HepG2 (cell line): ENCODE results near the gene PKLR. TPM values are rescaled to one million over a fixed set of nuclear protein-coding genes. Genes with fewer than 3 reads are reported as not detected.

ENCODE experiments used
- BRCA1 ChIP-seq: sonication (generic); formaldehyde crosslinking; IDR thresholded peaks from 2 replicates; pipeline ENCODE4 v1.4.0; 2020; ENCODE audit warnings: missing genetic modification reagents
- ELF3 ChIP-seq: IDR thresholded peaks from 2 replicates; pipeline ENCODE4 v1.6.1; 2016; ENCODE audit warnings: missing genetic modification reagents, missing compliant biosample characterization
- KDM5A ChIP-seq: fragments of 200-600 bp; sonication (generic); IDR thresholded peaks from 2 replicates; pipeline ENCODE4 v1.7.0; 2018; ENCODE audit warnings: antibody characterized with exemption, mild to moderate bottlenecking, low read length, borderline replicate concordance
- KLF16 ChIP-seq, 2 experiments: sonication (generic) in 1 of 2; formaldehyde crosslinking in 1 of 2; IDR thresholded peaks; 2 replicates each; pipeline versions ENCODE4 v1.6.1 to v1.8.0; 2016 to 2023; ENCODE audit warnings: missing genetic modification reagents in 2 of 2, missing compliant biosample characterization in 1 of 2
- MIXL1 ChIP-seq: IDR thresholded peaks from 2 replicates; pipeline ENCODE4 v1.6.1; 2016
- NFE2 ChIP-seq: sonication (generic); formaldehyde crosslinking; IDR thresholded peaks from 2 replicates; pipeline ENCODE4 v1.4.0; 2020; ENCODE audit warnings: missing genetic modification reagents
- NR2F1 ChIP-seq, 2 experiments: fragments of 450-650 bp in 1 of 2; formaldehyde crosslinking in 1 of 2; IDR thresholded peaks; 2 replicates each; pipeline versions ENCODE4 v1.5.0 to v1.6.1; 2016 to 2020; ENCODE audit warnings: mild to moderate bottlenecking in 1 of 2, missing compliant biosample characterization in 1 of 2, missing genetic modification reagents in 1 of 2, moderate library complexity in 1 of 2
- NR2F2 ChIP-seq: IDR thresholded peaks from 2 replicates; pipeline ENCODE4 v1.6.1; 2012; ENCODE audit warnings: low read depth, inconsistent platforms, borderline replicate concordance
- SAP130 ChIP-seq: IDR thresholded peaks from 2 replicates; pipeline ENCODE4 v1.6.1; 2016; ENCODE audit warnings: low read depth
- TCF12 ChIP-seq, 2 experiments: fragments of 450-650 bp in 1 of 2; sonication (generic) in 1 of 2; formaldehyde crosslinking in 1 of 2; IDR thresholded peaks; 2 replicates each; pipeline versions ENCODE4 v1.6.1 to v1.8.0; 2017 to 2022; ENCODE audit warnings: antibody characterized with exemption in 1 of 2, mild to moderate bottlenecking in 1 of 2, missing genetic modification reagents in 1 of 2, moderate library complexity in 1 of 2
- ZNF317 ChIP-seq: sonication (generic); formaldehyde crosslinking; IDR thresholded peaks from 2 replicates; pipeline ENCODE4 v1.5.0; 2020; ENCODE audit warnings: mild to moderate bottlenecking, missing genetic modification reagents
- ZNF460 ChIP-seq: sonication (generic); formaldehyde crosslinking; IDR thresholded peaks from 2 replicates; pipeline ENCODE4 v1.5.1; 2020; ENCODE audit warnings: missing genetic modification reagents, mild to moderate bottlenecking, borderline replicate concordance
- ZNF503 ChIP-seq: sonication (generic); formaldehyde crosslinking; IDR thresholded peaks from 2 replicates; pipeline ENCODE4 v1.4.0; 2020; ENCODE audit warnings: missing genetic modification reagents
- ZNF644 ChIP-seq: IDR thresholded peaks from 2 replicates; pipeline ENCODE4 v1.6.1; 2016; ENCODE audit warnings: low read depth
- ZSCAN31 ChIP-seq: sonication (generic); formaldehyde crosslinking; IDR thresholded peaks from 2 replicates; pipeline ENCODE4 v1.5.0; 2020; ENCODE audit warnings: low read depth, mild to moderate bottlenecking, missing genetic modification reagents
- polyA plus RNA-seq, 8 experiments: library from polyadenylated mRNA; depleted of rRNA in 3 of 8; stranded (reverse) in 7 of 8; unstranded in 1 of 8; fragments of >200 nt; fragmentation: Illumina TruSeq in 4 of 8; extraction: Trizol in 4 of 8; gene quantifications; 2 replicates each; pipeline versions ENCODE4 v1.2.1 to v1.2.3, GENCODE V29; 2011 to 2016; ENCODE audit warnings: low read depth in 4 of 8, missing spikeins in 1 of 8, mixed read lengths in 1 of 8; ENCODE audit not compliant: insufficient read depth in 1 of 8
- total RNA-seq, 5 experiments: library from RNA; depleted of rRNA; stranded (reverse); fragments of >200 nt; fragmentation: Illumina TruSeq; extraction: Trizol; gene quantifications; 2 replicates each; pipeline ENCODE4 v1.2.3, GENCODE V29; 2016; ENCODE audit warnings: low read depth in 1 of 5
- TF ChIP-seq, protein P1 (sequence below): IDR thresholded peaks from 2 replicates; pipeline ENCODE4 v1.6.1; 2012; ENCODE audit warnings: inconsistent platforms
- TF ChIP-seq, protein P2 (sequence below): sonication (generic); formaldehyde crosslinking; IDR thresholded peaks from 2 replicates; pipeline ENCODE4 v1.9.0; 2021; ENCODE audit warnings: missing genetic modification reagents, mild to moderate bottlenecking, borderline replicate concordance
- TF ChIP-seq, protein P3 (sequence below): sonication (generic); formaldehyde crosslinking; IDR thresholded peaks from 2 replicates; pipeline ENCODE4 v1.4.0; 2020; ENCODE audit warnings: mild to moderate bottlenecking, missing genetic modification reagents
- TF ChIP-seq, protein P4 (sequence below): sonication (generic); formaldehyde crosslinking; IDR thresholded peaks from 2 replicates; pipeline ENCODE4 v1.9.0; 2022; ENCODE audit warnings: missing genetic modification reagents, mild to moderate bottlenecking, borderline replicate concordance

Gene PKLR
- total and polyA plus RNA-seq, 2 of the 13 experiments (the other 11 are each of a cell fraction or from before 2014, with no cell fraction given), result 10.3 to 29.3 TPM

GRCh38 chr1:155272466-155273342 lies 28.5 kb downstream of the PKLR start (continued):
- TF ChIP-seq, protein P1, sequence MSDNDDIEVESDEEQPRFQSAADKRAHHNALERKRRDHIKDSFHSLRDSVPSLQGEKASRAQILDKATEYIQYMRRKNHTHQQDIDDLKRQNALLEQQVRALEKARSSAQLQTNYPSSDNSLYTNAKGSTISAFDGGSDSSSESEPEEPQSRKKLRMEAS, result no peak
- TF ChIP-seq NR2F2 (no peak), KDM5A (peak; percentile 70; the same call in 1 of the 2 replicates), BRCA1 (CRISPR knock-in tag) (no peak), SAP130 (no peak), NR2F1 (CRISPR knock-in tag; IDR thresholded peaks at IDR 0.05) (no peak), MIXL1 (no peak), ZNF644 (CRISPR knock-in tag) (no peak), TCF12 (IDR thresholded peaks at IDR 0.05) (no peak), TCF12 (CRISPR knock-in tag; IDR thresholded peaks at IDR 0.05) (peak; percentile 70; the same call in 1 of the 2 replicates), ZNF460 (CRISPR knock-in tag) (no peak), ZNF503 (CRISPR knock-in tag) (0 out of 2 replicates have a peak, but pooled peaks have one; percentile 39), ZNF317 (CRISPR knock-in tag) (0 out of 2 replicates have a peak, but pooled peaks have one; percentile 15), ZSCAN31 (CRISPR knock-in tag) (peak; percentile 35; the same call in 1 of the 2 replicates), KLF16 (CRISPR knock-in tag; IDR thresholded peaks at IDR 0.05) (no peak), NFE2 (CRISPR knock-in tag) (no peak), ELF3 (CRISPR knock-in tag) (no peak)
- TF ChIP-seq, protein P2, sequence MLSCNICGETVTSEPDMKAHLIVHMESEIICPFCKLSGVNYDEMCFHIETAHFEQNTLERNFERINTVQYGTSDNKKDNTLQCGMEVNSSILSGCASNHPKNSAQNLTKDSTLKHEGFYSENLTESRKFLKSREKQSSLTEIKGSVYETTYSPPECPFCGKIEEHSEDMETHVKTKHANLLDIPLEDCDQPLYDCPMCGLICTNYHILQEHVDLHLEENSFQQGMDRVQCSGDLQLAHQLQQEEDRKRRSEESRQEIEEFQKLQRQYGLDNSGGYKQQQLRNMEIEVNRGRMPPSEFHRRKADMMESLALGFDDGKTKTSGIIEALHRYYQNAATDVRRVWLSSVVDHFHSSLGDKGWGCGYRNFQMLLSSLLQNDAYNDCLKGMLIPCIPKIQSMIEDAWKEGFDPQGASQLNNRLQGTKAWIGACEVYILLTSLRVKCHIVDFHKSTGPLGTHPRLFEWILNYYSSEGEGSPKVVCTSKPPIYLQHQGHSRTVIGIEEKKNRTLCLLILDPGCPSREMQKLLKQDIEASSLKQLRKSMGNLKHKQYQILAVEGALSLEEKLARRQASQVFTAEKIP (CRISPR knock-in tag), result no peak
- TF ChIP-seq, protein P3, sequence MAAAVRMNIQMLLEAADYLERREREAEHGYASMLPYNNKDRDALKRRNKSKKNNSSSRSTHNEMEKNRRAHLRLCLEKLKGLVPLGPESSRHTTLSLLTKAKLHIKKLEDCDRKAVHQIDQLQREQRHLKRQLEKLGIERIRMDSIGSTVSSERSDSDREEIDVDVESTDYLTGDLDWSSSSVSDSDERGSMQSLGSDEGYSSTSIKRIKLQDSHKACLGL (CRISPR knock-in tag), result no peak
- TF ChIP-seq, protein P4, sequence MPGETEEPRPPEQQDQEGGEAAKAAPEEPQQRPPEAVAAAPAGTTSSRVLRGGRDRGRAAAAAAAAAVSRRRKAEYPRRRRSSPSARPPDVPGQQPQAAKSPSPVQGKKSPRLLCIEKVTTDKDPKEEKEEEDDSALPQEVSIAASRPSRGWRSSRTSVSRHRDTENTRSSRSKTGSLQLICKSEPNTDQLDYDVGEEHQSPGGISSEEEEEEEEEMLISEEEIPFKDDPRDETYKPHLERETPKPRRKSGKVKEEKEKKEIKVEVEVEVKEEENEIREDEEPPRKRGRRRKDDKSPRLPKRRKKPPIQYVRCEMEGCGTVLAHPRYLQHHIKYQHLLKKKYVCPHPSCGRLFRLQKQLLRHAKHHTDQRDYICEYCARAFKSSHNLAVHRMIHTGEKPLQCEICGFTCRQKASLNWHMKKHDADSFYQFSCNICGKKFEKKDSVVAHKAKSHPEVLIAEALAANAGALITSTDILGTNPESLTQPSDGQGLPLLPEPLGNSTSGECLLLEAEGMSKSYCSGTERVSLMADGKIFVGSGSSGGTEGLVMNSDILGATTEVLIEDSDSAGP, result no peak
